ENCODE data around the gene ARHGAP45.

DNA sequence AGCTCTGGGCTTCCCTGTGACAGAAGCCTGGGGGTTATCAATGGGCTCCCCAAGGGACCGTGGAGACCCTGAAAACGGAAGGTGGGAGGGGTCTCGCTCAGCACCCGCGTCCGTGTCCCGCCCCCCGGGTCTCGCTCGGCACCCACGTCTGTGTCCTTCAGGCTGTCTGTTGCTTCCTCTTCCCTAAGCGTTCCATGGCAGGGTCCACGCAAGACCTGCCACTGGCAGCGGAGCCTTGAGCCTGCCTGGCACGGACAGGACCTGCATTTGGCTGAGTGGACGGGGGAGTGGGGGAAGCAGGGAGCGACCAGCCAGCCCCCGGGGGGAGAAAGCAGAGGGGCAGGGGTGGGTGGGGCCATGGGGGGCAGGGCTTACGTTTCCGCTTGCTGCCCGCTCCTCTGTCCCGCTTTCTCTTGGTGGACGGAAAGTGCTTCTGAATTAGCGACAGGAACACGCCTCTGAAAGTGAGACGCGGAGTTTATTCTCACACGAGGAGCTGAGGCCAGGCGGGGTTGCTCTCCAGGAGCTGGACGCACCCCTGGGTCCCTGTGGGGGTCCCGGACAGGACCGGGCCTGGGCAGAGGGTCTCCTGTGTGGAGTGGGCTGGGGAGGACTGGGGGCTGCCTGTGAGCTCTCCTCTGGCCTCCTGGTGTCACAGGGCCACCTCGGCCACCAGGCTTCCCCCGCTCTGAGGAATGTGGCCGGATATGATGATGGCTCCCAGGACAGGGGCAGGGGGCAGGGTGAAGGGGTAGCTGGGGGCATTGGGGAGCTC lies 48.9 kb downstream of the ARHGAP45 start:
- TF ChIP-seq POLR2AphosphoS5 (IDR thresholded peaks at IDR 0.05; ENCODE audit: borderline replicate concordance, low read depth, low read length) (no peak), EZH2 (IDR thresholded peaks at IDR 0.05) (no peak), FOXP2 (optimal IDR thresholded peaks at IDR 0.05; ENCODE audit: control extremely low read depth, extremely low read length, insufficient read depth) (no peak)
